Measurements from ENCODE around the gene NOL6.
"Not testable (repeated sequence)": the region's sequence is repeated elsewhere in the genome, so short reads cannot be mapped to it uniquely, and the experiment has no call there.

Gene NOL6

GRCh38 chr9:33473643-33474352, at the start of gene NOL6:
TSS of gene NOL6 (minus strand) at chr9:33473924. CDS start at chr9:33473842, 82 bp downstream.
- peak; percentile 99 for DNase-seq (ENCODE audit: low read depth, low spot score)

GRCh38 chr9:33521861-33522260, 48.1 kb upstream of the NOL6 start:
- DNase-seq (ENCODE audit: low read depth, low spot score) = not testable (repeated sequence)

GRCh38 chr9:33517934-33518577, 44.3 kb upstream of the NOL6 start:
- DNase-seq (ENCODE audit: low read depth, low spot score) = not testable (repeated sequence)

- DNase-seq (ENCODE audit: low read depth, low spot score) = peak; percentile 11
Observed at GRCh38 chr9:33517373-33517772, 43.6 kb upstream of the NOL6 start.

- not testable (repeated sequence) for DNase-seq (ENCODE audit: low read depth, low spot score)
Observed at GRCh38 chr9:33516397-33516796, 42.7 kb upstream of the NOL6 start.

GRCh38 chr9:33515342-33515995, 41.7 kb upstream of the NOL6 start:
- DNase-seq (ENCODE audit: low read depth, low spot score) = not testable (repeated sequence)

GRCh38 chr9:33512535-33512934, 38.8 kb upstream of the NOL6 start:
- not testable (repeated sequence) for DNase-seq (ENCODE audit: low read depth, low spot score)

- not testable (repeated sequence) for DNase-seq (ENCODE audit: low read depth, low spot score)
Observed at GRCh38 chr9:33511184-33511517, 37.4 kb upstream of the NOL6 start.

- DNase-seq (ENCODE audit: low read depth, low spot score) = peak; percentile 79
Observed at GRCh38 chr9:33510262-33511183, 36.8 kb upstream of the NOL6 start.

- peak; percentile 22 for DNase-seq (ENCODE audit: low read depth, low spot score)
Observed at GRCh38 chr9:33506626-33507370, 33.1 kb upstream of the NOL6 start.

- no peak for DNase-seq (ENCODE audit: low read depth, low spot score)
Observed at GRCh38 chr9:33498387-33498786, 24.7 kb upstream of the NOL6 start.

- not testable (repeated sequence) for DNase-seq (ENCODE audit: low read depth, low spot score)
Observed at GRCh38 chr9:33493819-33494218, 20.1 kb upstream of the NOL6 start.

- no peak for DNase-seq (ENCODE audit: low read depth, low spot score)
Observed at GRCh38 chr9:33489066-33489465, 15.3 kb upstream of the NOL6 start.

- not testable (repeated sequence) for DNase-seq (ENCODE audit: low read depth, low spot score)
Observed at GRCh38 chr9:33485312-33485711, 11.6 kb upstream of the NOL6 start.

GRCh38 chr9:33480976-33481375, 7.3 kb upstream of the NOL6 start:
- DNase-seq (ENCODE audit: low read depth, low spot score) = no peak

GRCh38 chr9:33480106-33480505, 6.4 kb upstream of the NOL6 start:
- no peak for DNase-seq (ENCODE audit: low read depth, low spot score)

- DNase-seq (ENCODE audit: low read depth, low spot score) = no peak
Observed at GRCh38 chr9:33476503-33476902, 2.8 kb upstream of the NOL6 start.

- no peak for DNase-seq (ENCODE audit: low read depth, low spot score)
Observed at GRCh38 chr9:33475357-33475756, 1.6 kb upstream of the NOL6 start.

GRCh38 chr9:33472881-33473615, 676 bp downstream of the NOL6 start:
- no peak for DNase-seq (ENCODE audit: low read depth, low spot score)

- no peak for DNase-seq (ENCODE audit: low read depth, low spot score)
Observed at GRCh38 chr9:33472171-33472880, 1.4 kb downstream of the NOL6 start.
